NCI-H82 treated with DMSO at 0.1 percent for 48 hours (cell line): ENCODE data around the gene MYO1F.

Experiments used
- DNase-seq: peaks from one replicate; lab custom pipeline; 2025; ENCODE audit not compliant: unreplicated experiment; lab: John Stamatoyannopoulos, UW

Gene MYO1F

GRCh38 chr19:8473648-8474476 lies 103.4 kb downstream of the MYO1F start:
- no peak for DNase-seq
